Ammon's horn (tissue), 1 donor: ENCODE measurements around the gene ZRANB1.

Experiments used
- DNase-seq: peaks from one replicate; pipeline ENCODE4 v3.0.0-alpha.2; 2016; ENCODE audit warnings: low spot score

The ZRANB1 gene

GRCh38 chr10:125005312-125006187 is 63.6 kb downstream of the ZRANB1 start:
- DNase-seq = peak; percentile 59

GRCh38 chr10:125006188-125006680 is 64.3 kb downstream of the ZRANB1 start:
- DNase-seq = no peak

GRCh38 chr10:125006921-125007426 is 65.1 kb downstream of the ZRANB1 start:
- no peak for DNase-seq

GRCh38 chr10:125007436-125007835 is 65.5 kb downstream of the ZRANB1 start:
- DNase-seq = no peak

- DNase-seq = no peak
Observed at GRCh38 chr10:125008689-125009638, 67.0 kb downstream of the ZRANB1 start.

- peak; percentile 49 for DNase-seq
Observed at GRCh38 chr10:125009661-125010161, 67.8 kb downstream of the ZRANB1 start.

GRCh38 chr10:125010362-125010761 is 68.4 kb downstream of the ZRANB1 start:
- no peak for DNase-seq

- DNase-seq = no peak
Observed at GRCh38 chr10:125011171-125011925, 69.4 kb downstream of the ZRANB1 start.

GRCh38 chr10:125011926-125012705 is 70.2 kb downstream of the ZRANB1 start:
- no peak for DNase-seq

- DNase-seq = no peak
Observed at GRCh38 chr10:125012851-125013528, 71.1 kb downstream of the ZRANB1 start.

GRCh38 chr10:125013529-125013872 is 71.6 kb downstream of the ZRANB1 start:
- no peak for DNase-seq

- no peak for DNase-seq
Observed at GRCh38 chr10:125014086-125014830, 72.3 kb downstream of the ZRANB1 start.

- no peak for DNase-seq
Observed at GRCh38 chr10:125014836-125015355, 73.0 kb downstream of the ZRANB1 start.

GRCh38 chr10:125015356-125015944 is 73.5 kb downstream of the ZRANB1 start:
- DNase-seq = no peak

GRCh38 chr10:125016123-125016522 is 74.2 kb downstream of the ZRANB1 start:
- DNase-seq = peak; percentile 49

GRCh38 chr10:125016611-125017202 is 74.8 kb downstream of the ZRANB1 start:
- peak; percentile 56 for DNase-seq

GRCh38 chr10:125017547-125018298 is 75.8 kb downstream of the ZRANB1 start:
- no peak for DNase-seq
